Erythroblast (primary cell): Measurements from ENCODE around the gene SDR42E2.

Source experiments
- DNase-seq, 2 experiments: peaks; one replicate each; lab custom pipeline; 2025; lab: John Stamatoyannopoulos, UW
- GATA1 ChIP-seq: IDR thresholded peaks from 2 replicates; pipeline ENCODE4 v1.6.1; 2011; ENCODE audit warnings: low read depth, mild to moderate bottlenecking, control low read depth, low read length, moderate library complexity
- POLR2A ChIP-seq: IDR thresholded peaks from 2 replicates; pipeline ENCODE4 v1.6.1; 2011; ENCODE audit warnings: mild to moderate bottlenecking, low read length

SDR42E2 gene

GRCh38 chr16:22177968-22178930, 15.9 kb downstream of the SDR42E2 start:
- no peak for DNase-seq
- TF ChIP-seq POLR2A: no peak
- no peak for TF ChIP-seq GATA1

GRCh38 chr16:22181426-22181825, 19.1 kb downstream of the SDR42E2 start:
- TF ChIP-seq POLR2A: no peak
- TF ChIP-seq GATA1: no peak
- DNase-seq: no peak

- TF ChIP-seq GATA1: no peak
- no peak for TF ChIP-seq POLR2A
- no peak for DNase-seq
These were observed 19.5 kb downstream of the SDR42E2 start for GRCh38 chr16:22181843-22182242.

GRCh38 chr16:22183335-22183734, 21.0 kb downstream of the SDR42E2 start:
- TF ChIP-seq GATA1: no peak
- TF ChIP-seq POLR2A: no peak
- no peak for DNase-seq

GRCh38 chr16:22183901-22184614, 21.8 kb downstream of the SDR42E2 start:
- no peak for TF ChIP-seq GATA1
- TF ChIP-seq POLR2A: no peak
- DNase-seq: no peak

GRCh38 chr16:22184615-22184968, 22.3 kb downstream of the SDR42E2 start:
- no peak for DNase-seq
- TF ChIP-seq POLR2A (no peak), GATA1 (no peak)

- no peak for DNase-seq
- no peak for TF ChIP-seq GATA1
- TF ChIP-seq POLR2A: no peak
These were observed 24.2 kb downstream of the SDR42E2 start for GRCh38 chr16:22186517-22186916.

- DNase-seq: no peak
- TF ChIP-seq GATA1 (no peak), POLR2A (no peak)
These were observed 25.9 kb downstream of the SDR42E2 start for GRCh38 chr16:22188267-22188594.

GRCh38 chr16:22188595-22189442, 26.5 kb downstream of the SDR42E2 start:
- DNase-seq: peak; percentile 78 to 85
- TF ChIP-seq POLR2A (no peak), GATA1 (no peak)

GRCh38 chr16:22189473-22190080, 27.3 kb downstream of the SDR42E2 start:
- DNase-seq: peak; percentile 52 to 55
- no peak for TF ChIP-seq POLR2A
- TF ChIP-seq GATA1: no peak

GRCh38 chr16:22190081-22190775, 27.9 kb downstream of the SDR42E2 start:
- no peak for TF ChIP-seq POLR2A
- TF ChIP-seq GATA1: no peak
- peak in 1 of 2 experiments; percentile 100 for DNase-seq

- DNase-seq: peak; percentile 100
- TF ChIP-seq GATA1 (no peak), POLR2A (peak; percentile 95)
These were observed 28.6 kb downstream of the SDR42E2 start for GRCh38 chr16:22190776-22191531.
